Keratinocyte (primary cell): ENCODE data around the gene TRAF3.

Experiments used
- EZH2 ChIP-seq: IDR thresholded peaks from one replicate; pipeline ENCODE4 v1.6.1; 2012; ENCODE audit warnings: inconsistent platforms, mild to moderate bottlenecking, low read length, moderate library complexity
- TF ChIP-seq, protein P1 (sequence below), 3 experiments: IDR thresholded peaks in 1 of 3; conservative IDR thresholded peaks in 1 of 3; optimal IDR thresholded peaks in 1 of 3; 2 replicates in 2 of 3; 3 replicates in 1 of 3; pipeline versions ENCODE3 to v1.5.1; 2011; ENCODE audit warnings: low read length in 3 of 3, mild to moderate bottlenecking in 3 of 3, moderate library complexity in 2 of 3, control low read depth in 1 of 3, inconsistent platforms in 1 of 3; ENCODE audit not compliant: insufficient read depth in 2 of 3; ENCODE audit errors: extremely low read depth in 1 of 3

DNA sequence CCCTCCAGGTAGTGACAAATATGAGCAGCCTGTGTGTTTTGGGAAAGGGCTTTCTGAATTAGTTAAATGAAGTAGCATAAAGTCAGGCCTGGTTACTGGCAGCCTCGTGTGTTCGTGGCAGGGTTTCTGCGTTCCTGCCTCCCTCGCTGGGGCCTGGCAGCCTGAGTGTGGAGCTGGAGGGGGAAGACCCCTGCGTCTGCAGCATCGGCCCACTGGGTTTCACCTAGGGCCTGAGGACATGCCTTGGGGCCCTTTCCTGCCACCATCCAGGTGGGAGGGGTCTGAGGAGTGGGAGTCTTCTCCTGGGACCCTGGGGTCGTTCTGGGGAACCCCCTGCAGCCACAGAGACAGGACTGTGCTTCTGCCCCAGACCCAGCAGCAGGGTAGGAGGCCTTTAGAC is 124.8 kb downstream of the TRAF3 start:
- TF ChIP-seq, protein P1, sequence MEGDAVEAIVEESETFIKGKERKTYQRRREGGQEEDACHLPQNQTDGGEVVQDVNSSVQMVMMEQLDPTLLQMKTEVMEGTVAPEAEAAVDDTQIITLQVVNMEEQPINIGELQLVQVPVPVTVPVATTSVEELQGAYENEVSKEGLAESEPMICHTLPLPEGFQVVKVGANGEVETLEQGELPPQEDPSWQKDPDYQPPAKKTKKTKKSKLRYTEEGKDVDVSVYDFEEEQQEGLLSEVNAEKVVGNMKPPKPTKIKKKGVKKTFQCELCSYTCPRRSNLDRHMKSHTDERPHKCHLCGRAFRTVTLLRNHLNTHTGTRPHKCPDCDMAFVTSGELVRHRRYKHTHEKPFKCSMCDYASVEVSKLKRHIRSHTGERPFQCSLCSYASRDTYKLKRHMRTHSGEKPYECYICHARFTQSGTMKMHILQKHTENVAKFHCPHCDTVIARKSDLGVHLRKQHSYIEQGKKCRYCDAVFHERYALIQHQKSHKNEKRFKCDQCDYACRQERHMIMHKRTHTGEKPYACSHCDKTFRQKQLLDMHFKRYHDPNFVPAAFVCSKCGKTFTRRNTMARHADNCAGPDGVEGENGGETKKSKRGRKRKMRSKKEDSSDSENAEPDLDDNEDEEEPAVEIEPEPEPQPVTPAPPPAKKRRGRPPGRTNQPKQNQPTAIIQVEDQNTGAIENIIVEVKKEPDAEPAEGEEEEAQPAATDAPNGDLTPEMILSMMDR (optimal IDR thresholded peaks at IDR 0.05 in 1 of 3, IDR thresholded peaks at IDR 0.05 in 1 of 3, conservative IDR thresholded peaks at IDR 0.05 in 1 of 3; ENCODE audit: extremely low read depth in 1 of 3, insufficient read depth in 2 of 3, low read length in 3 of 3), result no peak
- TF ChIP-seq EZH2, result no peak
